Smooth muscle cell (in vitro differentiated cells): Measurements from ENCODE around the gene MAGEA8. TPM values are rescaled to one million over a fixed set of nuclear protein-coding genes. Genes with fewer than 3 reads are reported as not detected.

Source experiments
- DNase-seq: peaks from one replicate; lab custom pipeline; 2025; ENCODE audit not compliant: unreplicated experiment; lab: John Stamatoyannopoulos, UW
- H2AFZ ChIP-seq: fragments of 200-600 bp; sonication (generic); 2 replicates; pipeline ENCODE4 v1.6.0; 2016; ENCODE audit warnings: antibody characterized with exemption, low read depth, mild to moderate bottlenecking
- H3F3A ChIP-seq: fragments of 200-600 bp; sonication (generic); 2 replicates; pipeline ENCODE4 v1.6.0; 2017; ENCODE audit warnings: antibody characterized with exemption, low read depth
- H3K27ac ChIP-seq: fragments of 200-600 bp; sonication (generic); 2 replicates; pipeline ENCODE4 v1.5.1; 2016; ENCODE audit warnings: low read depth, mild to moderate bottlenecking
- H3K27me3 ChIP-seq: fragments of 200-600 bp; sonication (generic); 2 replicates; pipeline ENCODE4 v1.6.1; 2016; ENCODE audit warnings: low read depth, mild to moderate bottlenecking
- H3K36me3 ChIP-seq: fragments of 200-600 bp; sonication (generic); 2 replicates; pipeline ENCODE4 v1.5.1; 2016; ENCODE audit warnings: low read depth
- H3K4me1 ChIP-seq: fragments of 200-600 bp; sonication (generic); 2 replicates; pipeline ENCODE4 v1.5.1; 2016; ENCODE audit warnings: low read depth
- H3K4me2 ChIP-seq: fragments of 200-600 bp; sonication (generic); 2 replicates; pipeline ENCODE4 v1.6.0; 2016; ENCODE audit warnings: mild to moderate bottlenecking
- H3K4me3 ChIP-seq: fragments of 200-600 bp; sonication (generic); 2 replicates; pipeline ENCODE4 v1.5.1; 2016; ENCODE audit warnings: mild to moderate bottlenecking
- H3K79me2 ChIP-seq: fragments of 200-600 bp; sonication (generic); 2 replicates; pipeline ENCODE4 v1.6.0; 2016; ENCODE audit warnings: low read depth, mild to moderate bottlenecking
- H3K9ac ChIP-seq: fragments of 200-600 bp; sonication (generic); 2 replicates; pipeline ENCODE4 v1.6.0; 2016; ENCODE audit warnings: low read depth
- H3K9me3 ChIP-seq: fragments of 200-600 bp; sonication (generic); replicated peaks from 2 replicates; pipeline ENCODE4 v1.5.1; 2016; ENCODE audit warnings: low read depth
- H4K20me1 ChIP-seq: fragments of 200-600 bp; sonication (generic); 2 replicates; pipeline ENCODE4 v1.6.0; 2016; ENCODE audit warnings: low read depth
- WGBS: methylation state at CpG from one replicate; pipeline ENCODE4 v1.1.7; 2016; ENCODE audit warnings: low lambda C conversion rate; 5-methylcytosine and 5-hydroxymethylcytosine counted together
- polyA plus RNA-seq: library from polyadenylated mRNA; unstranded; fragments of >200 nt; fragmentation: Nextera tagmentation; extraction: Ambion mirVana; gene quantifications from 2 replicates; pipeline ENCODE4 v1.2.1, GENCODE V29; 2016
- total RNA-seq: library from RNA; depleted of rRNA; stranded (reverse); fragments of >200 nt; gene quantifications from 2 replicates; pipeline ENCODE4 v1.2.3, GENCODE V29; 2014
- TF ChIP-seq, protein P1 (sequence below): fragments of 200-600 bp; sonication (generic); IDR thresholded peaks from 2 replicates; pipeline ENCODE4 v1.5.1; 2017; ENCODE audit warnings: borderline replicate concordance, mild to moderate bottlenecking, antibody characterized with exemption; ENCODE audit not compliant: insufficient read depth, poor library complexity, severe bottlenecking

Gene MAGEA8
- total and polyA plus RNA-seq, 2 experiments from 2014 or later, result not detected

DNA sequence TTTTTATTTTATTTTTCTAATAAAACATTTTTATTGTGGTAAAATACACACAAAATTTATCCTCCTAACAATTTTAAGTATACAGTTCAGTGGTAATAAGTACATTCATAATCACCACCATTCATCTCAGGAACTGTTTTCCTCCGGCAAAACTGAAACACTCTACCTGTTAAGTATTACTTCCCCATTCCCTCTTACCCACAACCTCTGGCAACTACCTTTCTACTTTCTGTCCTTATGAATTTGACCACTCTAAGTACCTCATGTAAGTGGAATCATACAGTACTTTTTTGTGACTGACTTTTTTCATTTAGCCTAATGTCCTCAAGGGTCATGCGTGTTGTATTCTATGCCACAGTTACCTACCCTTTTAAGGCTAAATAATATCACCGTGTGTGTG is 27.3 kb downstream of the MAGEA8 start:
- Histone ChIP-seq H3K4me3 (no peak overlapping the region), H3K79me2 (no peaks in the 10 kb centered on the region), H2AFZ (no peak overlapping the region), H3K9me3 (no peaks in the 10 kb centered on the region), H3K4me2 (no peak overlapping the region), H4K20me1 (no peaks in the 10 kb centered on the region), H3K4me1 (no peaks in the 10 kb centered on the region), H3K27me3 (no peaks in the 10 kb centered on the region), H3K36me3 (no peaks in the 10 kb centered on the region), H3F3A (no peaks in the 10 kb centered on the region), H3K9ac (no peak overlapping the region), H3K27ac (no peak overlapping the region)
- TF ChIP-seq, protein P1, sequence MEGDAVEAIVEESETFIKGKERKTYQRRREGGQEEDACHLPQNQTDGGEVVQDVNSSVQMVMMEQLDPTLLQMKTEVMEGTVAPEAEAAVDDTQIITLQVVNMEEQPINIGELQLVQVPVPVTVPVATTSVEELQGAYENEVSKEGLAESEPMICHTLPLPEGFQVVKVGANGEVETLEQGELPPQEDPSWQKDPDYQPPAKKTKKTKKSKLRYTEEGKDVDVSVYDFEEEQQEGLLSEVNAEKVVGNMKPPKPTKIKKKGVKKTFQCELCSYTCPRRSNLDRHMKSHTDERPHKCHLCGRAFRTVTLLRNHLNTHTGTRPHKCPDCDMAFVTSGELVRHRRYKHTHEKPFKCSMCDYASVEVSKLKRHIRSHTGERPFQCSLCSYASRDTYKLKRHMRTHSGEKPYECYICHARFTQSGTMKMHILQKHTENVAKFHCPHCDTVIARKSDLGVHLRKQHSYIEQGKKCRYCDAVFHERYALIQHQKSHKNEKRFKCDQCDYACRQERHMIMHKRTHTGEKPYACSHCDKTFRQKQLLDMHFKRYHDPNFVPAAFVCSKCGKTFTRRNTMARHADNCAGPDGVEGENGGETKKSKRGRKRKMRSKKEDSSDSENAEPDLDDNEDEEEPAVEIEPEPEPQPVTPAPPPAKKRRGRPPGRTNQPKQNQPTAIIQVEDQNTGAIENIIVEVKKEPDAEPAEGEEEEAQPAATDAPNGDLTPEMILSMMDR, result no peak
- WGBS, result 86% methylated on average over 3 of the region's 3 CpGs
- no peak for DNase-seq

DNA sequence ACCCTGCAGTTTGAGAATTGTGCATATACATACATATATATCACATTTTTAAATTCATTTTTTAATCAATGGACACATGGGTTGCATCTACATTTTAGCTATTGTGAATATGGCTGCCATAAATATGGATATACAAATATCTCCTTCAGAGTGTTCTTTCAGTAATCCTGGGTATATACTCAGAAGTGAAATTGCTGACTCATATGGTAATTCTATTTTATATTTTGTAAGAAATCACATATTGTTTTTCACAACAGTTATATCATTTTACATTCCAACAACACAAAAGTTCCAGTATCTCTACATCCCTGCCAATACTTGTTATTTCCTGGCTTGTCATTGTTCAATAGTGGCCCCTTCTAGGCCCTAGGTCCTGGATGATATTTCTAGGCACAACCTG is 27.7 kb downstream of the MAGEA8 start:
- Histone ChIP-seq H2AFZ (no peak overlapping the region), H3K4me3 (no peak overlapping the region), H4K20me1 (no peaks in the 10 kb centered on the region), H3K9ac (no peak overlapping the region), H3K36me3 (no peaks in the 10 kb centered on the region), H3K27me3 (no peaks in the 10 kb centered on the region), H3K27ac (no peak overlapping the region), H3K79me2 (no peaks in the 10 kb centered on the region), H3K4me2 (no peak overlapping the region), H3K9me3 (no peaks in the 10 kb centered on the region), H3K4me1 (no peaks in the 10 kb centered on the region), H3F3A (no peaks in the 10 kb centered on the region)
- TF ChIP-seq, protein P1, result no peak
- no peak for DNase-seq

DNA sequence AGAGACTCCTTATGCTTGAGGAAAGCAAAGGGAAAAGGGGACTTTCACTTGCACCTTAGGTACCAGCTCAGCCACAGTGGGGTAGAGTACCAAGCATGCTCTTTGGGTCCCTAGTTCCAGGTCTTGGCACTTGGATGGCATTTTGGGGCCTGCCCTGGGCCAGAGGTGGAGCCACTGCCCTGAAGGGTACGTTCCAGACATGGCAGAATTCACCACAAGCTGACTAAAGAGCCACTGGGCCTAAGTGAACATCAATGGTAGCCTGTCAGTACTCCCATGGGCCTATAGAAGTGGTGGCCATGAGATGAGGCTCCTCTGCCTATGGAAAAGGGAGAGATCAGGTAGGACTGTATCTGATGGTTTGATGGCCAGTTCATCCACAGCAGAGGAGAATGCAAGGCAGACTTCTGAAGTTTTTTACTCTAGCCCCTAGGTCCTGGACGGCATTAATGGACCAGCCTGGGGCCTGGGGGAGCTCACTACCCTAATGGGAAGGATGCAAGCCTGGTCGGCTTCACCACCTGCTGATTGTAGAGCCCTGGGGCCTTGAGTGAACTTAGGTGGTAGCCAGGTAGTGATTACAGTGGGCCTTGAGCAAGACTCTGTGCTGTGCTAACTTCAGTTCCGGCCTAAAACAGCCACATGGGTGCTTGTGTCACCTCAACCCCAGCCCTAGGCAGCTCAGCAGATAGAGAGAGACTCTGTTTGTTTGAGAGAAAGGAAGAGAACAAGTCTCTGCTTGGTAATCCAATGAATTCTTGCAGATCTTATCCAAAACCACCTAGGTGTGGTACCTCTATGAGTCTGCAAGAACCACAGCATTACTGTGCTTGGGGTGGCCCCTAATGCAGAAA is 28.6 kb downstream of the MAGEA8 start:
- H2AFZ ChIP-seq, result no peak overlapping the region
- TF ChIP-seq, protein P1, result no peak

More for the DNA sequence above, 28.6 kb downstream of the MAGEA8 start:
- H3K27me3 ChIP-seq, result no peaks in the 10 kb centered on the region
- no peaks in the 10 kb centered on the region for H3F3A ChIP-seq
- no peaks in the 10 kb centered on the region for H3K4me1 ChIP-seq
- H3K79me2 ChIP-seq, result no peaks in the 10 kb centered on the region
- no peaks in the 10 kb centered on the region for H3K36me3 ChIP-seq
- H3K4me3 ChIP-seq, result no peak overlapping the region
- DNase-seq, result no peak
- 77% methylated on average over 4 of the region's 4 CpGs for WGBS
- H4K20me1 ChIP-seq, result no peaks in the 10 kb centered on the region
- no peaks in the 10 kb centered on the region for H3K9me3 ChIP-seq
- no peak overlapping the region for H3K4me2 ChIP-seq
- no peak overlapping the region for H3K27ac ChIP-seq
- H3K9ac ChIP-seq, result no peak overlapping the region
